Measurements from ENCODE around the gene STXBP5L.

DNA sequence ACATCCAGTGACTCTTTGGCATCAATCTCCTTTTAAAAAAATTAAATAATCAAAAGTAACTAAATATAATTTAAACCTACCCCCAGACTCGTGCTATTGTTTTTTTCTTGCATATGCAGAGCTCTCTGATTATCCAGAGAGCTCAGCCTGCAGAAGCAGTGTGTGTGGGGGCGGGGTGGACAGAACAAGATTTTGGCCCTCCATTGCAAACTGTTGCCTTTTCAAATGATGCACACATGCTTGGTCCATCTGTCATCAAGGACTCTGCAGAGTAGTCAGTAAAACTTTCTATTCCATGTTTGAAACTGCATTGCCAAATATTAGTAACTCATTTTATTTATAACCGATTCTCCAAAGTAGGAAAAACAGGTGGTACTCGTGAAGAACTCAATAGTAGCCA, 28.6 kb upstream of the STXBP5L start:
- TF ChIP-seq, protein P1, sequence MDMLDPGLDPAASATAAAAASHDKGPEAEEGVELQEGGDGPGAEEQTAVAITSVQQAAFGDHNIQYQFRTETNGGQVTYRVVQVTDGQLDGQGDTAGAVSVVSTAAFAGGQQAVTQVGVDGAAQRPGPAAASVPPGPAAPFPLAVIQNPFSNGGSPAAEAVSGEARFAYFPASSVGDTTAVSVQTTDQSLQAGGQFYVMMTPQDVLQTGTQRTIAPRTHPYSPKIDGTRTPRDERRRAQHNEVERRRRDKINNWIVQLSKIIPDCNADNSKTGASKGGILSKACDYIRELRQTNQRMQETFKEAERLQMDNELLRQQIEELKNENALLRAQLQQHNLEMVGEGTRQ (IDR thresholded peaks at IDR 0.05): no peak
- TF ChIP-seq POLR2A (IDR thresholded peaks at IDR 0.05; ENCODE audit: low read length) (no peak), CTCF (IDR thresholded peaks at IDR 0.05) (no peak), ZSCAN20 (CRISPR knock-in tag; IDR thresholded peaks at IDR 0.05) (no peak), KDM1A (IDR thresholded peaks at IDR 0.05; ENCODE audit: low read depth) (no peak), SREBF2 (IDR thresholded peaks at IDR 0.05) (no peak), SMC3 (IDR thresholded peaks at IDR 0.05) (no peak), RAD21 (conservative IDR thresholded peaks at IDR 0.05 in 1 of 2, IDR thresholded peaks at IDR 0.05 in 1 of 2) (no peak), EP300 (IDR thresholded peaks at IDR 0.05) (no peak), JUNB (IDR thresholded peaks at IDR 0.05) (no peak), TFCP2L1 (CRISPR knock-in tag; IDR thresholded peaks at IDR 0.05) (no peak), CHD2 (IDR thresholded peaks at IDR 0.05; ENCODE audit: low read length, partially characterized antibody) (no peak)
- TF ChIP-seq, protein P2, sequence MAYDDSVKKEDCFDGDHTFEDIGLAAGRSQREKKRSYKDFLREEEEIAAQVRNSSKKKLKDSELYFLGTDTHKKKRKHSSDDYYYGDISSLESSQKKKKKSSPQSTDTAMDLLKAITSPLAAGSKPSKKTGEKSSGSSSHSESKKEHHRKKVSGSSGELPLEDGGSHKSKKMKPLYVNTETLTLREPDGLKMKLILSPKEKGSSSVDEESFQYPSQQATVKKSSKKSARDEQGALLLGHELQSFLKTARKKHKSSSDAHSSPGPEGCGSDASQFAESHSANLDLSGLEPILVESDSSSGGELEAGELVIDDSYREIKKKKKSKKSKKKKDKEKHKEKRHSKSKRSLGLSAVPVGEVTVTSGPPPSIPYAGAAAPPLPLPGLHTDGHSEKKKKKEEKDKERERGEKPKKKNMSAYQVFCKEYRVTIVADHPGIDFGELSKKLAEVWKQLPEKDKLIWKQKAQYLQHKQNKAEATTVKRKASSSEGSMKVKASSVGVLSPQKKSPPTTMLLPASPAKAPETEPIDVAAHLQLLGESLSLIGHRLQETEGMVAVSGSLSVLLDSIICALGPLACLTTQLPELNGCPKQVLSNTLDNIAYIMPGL (CRISPR knock-in tag; IDR thresholded peaks at IDR 0.05; ENCODE audit: borderline replicate concordance): no peak
- TF ChIP-seq, protein P3, sequence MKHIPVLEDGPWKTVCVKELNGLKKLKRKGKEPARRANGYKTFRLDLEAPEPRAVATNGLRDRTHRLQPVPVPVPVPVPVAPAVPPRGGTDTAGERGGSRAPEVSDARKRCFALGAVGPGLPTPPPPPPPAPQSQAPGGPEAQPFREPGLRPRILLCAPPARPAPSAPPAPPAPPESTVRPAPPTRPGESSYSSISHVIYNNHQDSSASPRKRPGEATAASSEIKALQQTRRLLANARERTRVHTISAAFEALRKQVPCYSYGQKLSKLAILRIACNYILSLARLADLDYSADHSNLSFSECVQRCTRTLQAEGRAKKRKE (CRISPR knock-in tag; IDR thresholded peaks at IDR 0.05; ENCODE audit: low read depth): no peak
